ENCODE measurements around the gene ZNF43.
"Not testable (repeated sequence)": the region's sequence is repeated elsewhere in the genome, so short reads cannot be mapped to it uniquely, and the experiment has no call there.

ZNF43 gene

GRCh38 chr19:21835810-21836444 lies at the start of gene ZNF43:
TSS of gene ZNF43 (minus strand) at chr19:21836182. CDS start at chr19:21836038, 144 bp downstream.
- DNase-seq, result peak; percentile 98

- not testable (repeated sequence) for DNase-seq
These were observed 49.5 kb upstream of the ZNF43 start for GRCh38 chr19:21885516-21885915.

GRCh38 chr19:21884786-21885185 lies 48.8 kb upstream of the ZNF43 start:
- not testable (repeated sequence) for DNase-seq

- DNase-seq, result no peak
These were observed 47.5 kb upstream of the ZNF43 start for GRCh38 chr19:21883516-21883915.

GRCh38 chr19:21880761-21881160 lies 44.8 kb upstream of the ZNF43 start:
- not testable (repeated sequence) for DNase-seq

- no peak for DNase-seq
These were observed 42.7 kb upstream of the ZNF43 start for GRCh38 chr19:21878646-21879045.

- DNase-seq, result no peak
These were observed 42.0 kb upstream of the ZNF43 start for GRCh38 chr19:21877976-21878375.

GRCh38 chr19:21876608-21877007 lies 40.6 kb upstream of the ZNF43 start:
- DNase-seq, result not testable (repeated sequence)

GRCh38 chr19:21856773-21857514 lies 21.0 kb upstream of the ZNF43 start:
- DNase-seq, result no peak

GRCh38 chr19:21851596-21852345 lies 15.8 kb upstream of the ZNF43 start:
- peak; percentile 93 for DNase-seq

GRCh38 chr19:21850656-21851255 lies 14.8 kb upstream of the ZNF43 start:
- no peak for DNase-seq

GRCh38 chr19:21848706-21849105 lies 12.7 kb upstream of the ZNF43 start:
- DNase-seq, result no peak

GRCh38 chr19:21843081-21843480 lies 7.1 kb upstream of the ZNF43 start:
- DNase-seq, result no peak

- DNase-seq, result no peak
These were observed 5.6 kb upstream of the ZNF43 start for GRCh38 chr19:21841488-21842097.

GRCh38 chr19:21841081-21841480 lies 5.1 kb upstream of the ZNF43 start:
- no peak for DNase-seq

GRCh38 chr19:21839976-21840375 lies 4.0 kb upstream of the ZNF43 start:
- no peak for DNase-seq

GRCh38 chr19:21838646-21839045 lies 2.7 kb upstream of the ZNF43 start:
- no peak for DNase-seq

- DNase-seq, result no peak
These were observed 563 bp downstream of the ZNF43 start for GRCh38 chr19:21835429-21835809.

GRCh38 chr19:21833733-21834132 lies 2.2 kb downstream of the ZNF43 start:
- no peak for DNase-seq

GRCh38 chr19:21824679-21825078 lies 11.3 kb downstream of the ZNF43 start:
- no peak for DNase-seq

- DNase-seq, result no peak
These were observed 12.8 kb downstream of the ZNF43 start for GRCh38 chr19:21823224-21823623.

- no peak for DNase-seq
These were observed 23.5 kb downstream of the ZNF43 start for GRCh38 chr19:21812448-21812847.

All from hematopoietic multipotent progenitor cell treated with erythropoietin and hydrocortisone succinate and interleukin-3 and kit ligand, for 8 days (in vitro differentiated cells).